Kidney glomerular epithelial cell (primary cell): ENCODE results near the gene SLAMF9.
"Not testable (repeated sequence)": the region's sequence is repeated elsewhere in the genome, so short reads cannot be mapped to it uniquely, and the experiment has no call there.

Experiments used
- DNase-seq: peaks from one replicate; lab custom pipeline; 2025; lab: John Stamatoyannopoulos, UW

Gene SLAMF9

GRCh38 chr1:159920202-159920601 is 33.8 kb downstream of the SLAMF9 start:
- no peak for DNase-seq

DNA sequence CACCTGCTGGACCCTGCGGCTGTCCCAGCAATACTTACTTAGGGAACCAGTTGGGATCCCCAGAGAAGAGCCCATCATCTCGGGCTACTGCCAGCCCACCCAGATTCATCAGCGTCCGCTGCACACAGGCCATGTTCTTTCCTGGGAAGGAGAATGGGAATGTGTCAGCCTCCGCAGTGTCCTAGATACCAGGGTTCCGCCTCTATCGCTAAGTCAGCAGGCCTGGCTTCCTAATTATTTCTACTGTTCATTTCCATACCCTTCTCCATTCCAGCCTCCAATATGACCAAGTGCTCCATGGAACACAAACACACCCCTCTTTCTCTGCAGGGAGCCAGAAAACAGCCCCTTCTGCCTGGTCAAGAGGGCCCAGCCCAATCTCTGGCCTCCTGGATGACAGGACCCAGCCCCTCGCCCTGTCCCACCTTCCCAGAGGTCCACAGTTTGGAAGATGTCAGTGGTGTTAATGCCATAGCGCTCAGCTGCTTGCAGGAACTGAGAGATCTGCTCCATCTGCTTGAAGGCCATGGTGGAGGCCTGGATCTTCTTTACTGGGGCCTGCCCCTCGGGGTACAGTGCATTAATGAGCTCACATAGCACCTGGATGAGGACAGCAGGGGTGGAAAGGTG is 34.7 kb downstream of the SLAMF9 start:
- no peak for DNase-seq

GRCh38 chr1:159918352-159919200 is 35.5 kb downstream of the SLAMF9 start:
- DNase-seq = no peak

- no peak for DNase-seq
Observed at GRCh38 chr1:159917533-159918351, 36.3 kb downstream of the SLAMF9 start.

DNA sequence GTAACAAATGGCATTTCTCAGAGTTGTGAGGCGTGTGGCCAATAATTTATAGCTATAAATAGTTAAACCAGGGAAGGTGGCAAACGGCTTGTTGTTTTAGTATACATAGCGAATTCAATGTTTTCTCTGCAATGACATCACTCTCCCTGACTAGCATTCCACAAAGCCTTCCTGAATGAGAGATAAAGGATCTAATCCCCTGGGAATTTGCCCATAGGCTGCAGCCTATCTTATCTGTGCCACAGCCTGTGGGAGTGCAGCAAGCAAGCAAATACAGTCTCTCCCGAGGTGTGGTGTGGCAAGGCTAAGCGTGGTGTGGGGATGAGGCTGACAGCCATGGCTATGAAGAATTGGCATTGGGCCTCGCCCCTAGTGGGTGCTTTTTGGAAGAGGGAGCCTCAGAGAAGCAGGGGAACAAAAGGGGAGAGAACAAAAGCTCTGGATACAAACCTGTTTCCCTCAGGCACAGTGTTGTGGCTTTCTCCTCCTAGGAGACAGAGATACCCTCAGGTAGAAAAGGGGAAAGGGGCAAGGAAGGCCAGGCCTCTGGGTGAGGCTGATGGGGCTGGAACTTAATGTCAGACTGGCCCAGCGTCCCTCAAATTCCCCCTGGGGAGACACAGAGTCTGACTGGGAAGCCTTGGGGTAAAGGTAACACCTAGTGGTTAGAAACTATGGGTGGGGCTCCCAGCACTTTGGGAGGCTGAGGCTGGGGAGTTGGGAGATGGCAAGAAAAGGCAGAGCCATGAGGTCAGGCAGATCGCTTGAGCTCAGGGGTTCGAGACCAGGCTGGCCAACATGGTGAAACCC is 37.6 kb downstream of the SLAMF9 start:
- DNase-seq = peak; percentile 83

DNA sequence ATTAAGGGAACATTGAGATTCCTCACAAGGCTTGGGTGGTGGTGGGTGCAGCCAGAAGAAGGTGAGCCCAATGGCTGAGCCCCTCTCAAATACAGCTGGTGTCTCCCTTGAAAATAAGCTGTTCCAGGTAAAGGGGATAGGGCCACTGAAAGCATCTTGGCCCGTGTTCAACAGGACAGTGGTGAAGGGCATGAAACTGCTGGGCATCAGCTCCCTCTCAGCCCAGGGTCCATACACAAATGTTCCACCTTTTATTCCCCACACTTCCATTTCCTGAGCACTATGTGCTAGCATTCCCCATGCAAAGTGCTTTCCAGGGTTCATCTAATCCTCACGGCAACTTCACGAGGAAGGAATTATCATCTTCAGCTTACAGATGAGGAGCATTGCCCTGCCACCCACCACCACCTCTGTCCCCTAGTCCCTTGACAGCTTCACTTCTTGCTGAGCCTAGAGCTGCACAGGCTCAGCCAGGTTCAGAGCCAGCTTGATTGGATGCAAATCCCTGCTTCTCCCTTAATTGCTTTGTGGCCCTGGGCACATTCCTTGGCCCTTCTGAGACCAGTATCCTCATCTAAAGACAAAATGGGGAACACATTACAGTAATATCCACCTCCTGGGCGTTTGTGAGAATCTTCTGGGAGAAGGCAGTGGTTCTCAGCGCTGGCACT is 38.3 kb downstream of the SLAMF9 start:
- no peak for DNase-seq

DNA sequence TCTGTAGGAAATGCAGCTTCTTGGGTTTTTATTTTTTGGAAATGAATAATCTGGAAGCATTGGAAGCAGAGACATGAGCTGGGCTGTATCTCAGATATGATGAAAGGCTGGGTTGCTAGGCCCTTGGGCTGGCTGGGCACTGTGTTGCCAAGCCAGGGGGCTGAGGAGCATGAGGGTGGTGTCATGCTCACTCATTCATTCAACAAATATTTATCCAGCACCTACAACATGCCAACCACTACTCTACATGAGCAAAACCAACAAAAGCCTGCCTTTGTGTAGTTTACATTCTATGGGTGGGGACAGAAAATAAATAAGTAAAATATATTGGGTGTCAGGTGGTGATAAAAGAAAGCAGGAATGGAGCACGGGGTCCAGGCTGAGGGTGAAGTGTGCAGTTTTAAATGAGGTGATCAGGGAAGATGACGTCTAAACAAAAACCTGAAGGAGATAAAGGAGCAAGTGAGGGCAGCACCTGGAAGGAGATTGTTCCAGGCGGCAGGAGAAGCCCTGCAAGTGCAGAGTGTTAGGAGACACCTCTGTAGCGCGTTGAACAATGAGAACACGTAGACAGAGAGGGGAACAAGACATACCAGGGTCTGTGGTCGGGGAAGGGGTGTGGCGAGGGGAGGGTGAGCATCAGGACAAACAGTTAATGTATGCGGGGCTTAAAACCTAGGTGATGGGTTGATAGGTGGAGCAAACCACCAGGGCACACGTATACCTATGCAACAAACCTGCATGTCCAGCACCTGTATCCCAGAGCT is 39.6 kb downstream of the SLAMF9 start:
- no peak for DNase-seq

GRCh38 chr1:159913451-159914192 is 40.4 kb downstream of the SLAMF9 start:
- DNase-seq = no peak

DNA sequence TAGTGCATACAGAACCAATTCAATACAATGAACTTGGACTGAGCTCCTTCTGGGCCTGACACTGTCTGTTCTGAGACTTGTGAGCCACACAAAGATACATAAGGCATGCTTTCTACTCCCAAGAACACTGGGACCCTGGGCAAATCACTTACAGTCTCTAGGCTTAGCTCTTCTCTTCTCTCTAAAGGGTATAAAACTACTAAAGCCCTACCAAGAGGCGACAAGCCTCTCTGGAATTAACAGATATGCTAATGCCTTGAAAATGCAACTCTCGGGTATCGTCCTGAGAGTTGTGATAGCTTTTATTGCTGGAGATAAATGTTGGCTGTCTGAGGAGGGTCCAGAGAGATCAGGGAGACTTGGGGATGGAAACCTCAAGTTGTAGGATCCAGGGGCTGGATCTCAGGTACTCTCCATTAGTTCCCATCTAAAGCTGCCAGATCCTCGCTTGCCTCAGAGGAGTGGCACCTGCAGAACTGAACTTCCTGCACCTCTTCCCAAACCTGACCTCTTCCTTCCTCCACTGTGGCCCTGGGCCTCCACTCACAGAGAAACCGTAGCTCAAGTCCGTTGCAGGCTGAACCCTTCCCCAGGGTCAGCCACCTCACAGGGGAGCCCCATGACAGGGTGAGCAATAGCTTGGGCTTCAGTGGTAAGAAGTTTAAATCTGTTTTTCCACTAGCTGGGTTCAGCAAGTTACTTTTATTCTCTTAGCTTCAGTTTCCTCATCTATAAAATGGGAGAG is 42.5 kb downstream of the SLAMF9 start:
- no peak for DNase-seq

- no peak for DNase-seq
Observed at GRCh38 chr1:159908031-159908940, 45.8 kb downstream of the SLAMF9 start.

- DNase-seq = no peak
Observed at GRCh38 chr1:159906960-159907359, 47.1 kb downstream of the SLAMF9 start.

DNA sequence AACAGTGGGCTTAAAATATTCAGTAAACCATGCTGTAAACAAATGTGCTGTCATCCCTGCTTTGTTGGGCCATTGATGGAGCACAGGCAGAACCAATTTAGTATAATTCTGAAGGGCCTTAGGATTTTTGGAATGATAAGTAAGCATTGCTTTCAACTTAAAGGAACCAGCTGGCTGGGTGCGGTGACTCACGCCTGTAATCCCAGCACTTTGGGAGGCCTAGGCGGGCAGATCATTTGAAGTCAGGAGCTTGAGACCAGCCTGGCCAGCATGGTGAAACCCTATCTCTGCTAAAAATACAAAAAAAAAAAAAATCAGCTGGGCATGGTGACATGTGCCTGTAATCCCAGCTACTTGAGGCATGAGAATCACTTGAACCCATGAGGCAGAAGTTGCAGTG is 50.0 kb downstream of the SLAMF9 start:
- not testable (repeated sequence) for DNase-seq

GRCh38 chr1:159902541-159902940 is 51.5 kb downstream of the SLAMF9 start:
- DNase-seq = no peak
